ENCODE results near the gene ARHGEF28. TPM values are rescaled to one million over a fixed set of nuclear protein-coding genes. Genes with fewer than 3 reads are reported as not detected.

ARHGEF28 gene
- total and polyA plus RNA-seq, 10 of the 15 experiments (the other 5 are each of a cell fraction or from before 2014, with no cell fraction given), result 0.10 to 0.72 (median 0.22) TPM; not detected in 2

GRCh38 chr5:73644385-73644963, 18.5 kb downstream of the ARHGEF28 start:
- ATAC-seq (peak; percentile 47), FAIRE-seq (no peak), DNase-seq (ENCODE audit: low read depth, low spot score) (no peak)
- in situ Hi-C loops (cut with MboI), result no loop called here
- no peaks in the 10 kb centered on the region for H3K36me3 ChIP-seq (ENCODE audit: control insufficient read depth in 2 of 2, insufficient read depth in 2 of 2, low read length in 1 of 2)
- no peak overlapping the region for H3K4me3 ChIP-seq
- no peaks in the 10 kb centered on the region for H3K79me2 ChIP-seq (ENCODE audit: control insufficient read depth, insufficient read depth, low read length)
- H4K20me1 ChIP-seq (ENCODE audit: control insufficient read depth, insufficient read depth), result no peaks in the 10 kb centered on the region
- no peaks in the 10 kb centered on the region for H3K4me1 ChIP-seq (ENCODE audit: control insufficient read depth, insufficient read depth, low read length)
- H3K9me3 ChIP-seq (replicated peaks; ENCODE audit: control insufficient read depth, insufficient read depth, low read length), result no peaks in the 10 kb centered on the region
- RAD21 ChIA-PET (ENCODE audit: unreplicated experiment), result no interaction called here
- no peaks in the 10 kb centered on the region for H3K27me3 ChIP-seq (replicated peaks in 1 of 2; ENCODE audit: control insufficient read depth in 2 of 2, insufficient read depth in 2 of 2, low read length in 1 of 2)
- SMC1A ChIA-PET (ENCODE audit: uncharacterized antibody, unreplicated experiment), result interaction anchor here (1.7 kb wide), 1 partner anchor 29 kb away, joined by 4 read pairs; no protein-coding TSS in a partner anchor
- no peak overlapping the region for H3K9ac ChIP-seq (ENCODE audit: control insufficient read depth, insufficient read depth, low read length)
- TF ChIP-seq BMI1 (IDR thresholded peaks at IDR 0.05; ENCODE audit: borderline replicate concordance) (no peak), ZNF274 (IDR thresholded peaks at IDR 0.05; ENCODE audit: insufficient read depth, insufficient read length) (no peak), USF2 (IDR thresholded peaks at IDR 0.05; ENCODE audit: borderline replicate concordance, low read depth, low read length) (no peak), CHD2 (IDR thresholded peaks at IDR 0.05; ENCODE audit: borderline replicate concordance, low read depth, low read length) (no peak), HDAC2 (IDR thresholded peaks at IDR 0.05) (no peak), SREBF1 (IDR thresholded peaks at IDR 0.05; ENCODE audit: low read length) (no peak), RFX5 (IDR thresholded peaks at IDR 0.05; ENCODE audit: low read depth, low read length) (no peak), ZNF384 (IDR thresholded peaks at IDR 0.05; ENCODE audit: borderline replicate concordance, low read depth, low read length) (no peak), SP1 (IDR thresholded peaks at IDR 0.05; ENCODE audit: low read depth, low read length) (no peak), ZBTB4 (CRISPR knock-in tag; IDR thresholded peaks at IDR 0.05) (no peak), RB1 (IDR thresholded peaks at IDR 0.05; ENCODE audit: borderline replicate concordance) (no peak)
- no peak overlapping the region for H3K4me2 ChIP-seq (ENCODE audit: control insufficient read depth, insufficient read depth)
- intact Hi-C loops (cut with micrococcal nuclease; ENCODE audit: unreplicated experiment), result no loop called here
- H3K27ac ChIP-seq (ENCODE audit: control insufficient read depth, insufficient read depth), result no peak overlapping the region
- CTCF ChIA-PET, result interaction anchor here (0.5 to 1.2 kb wide), 5 partner anchors 10 to 146 kb away, joined by 3 to 5 read pairs (median 3); no protein-coding TSS in a partner anchor
- 0 out of 2 replicates have a peak overlapping the region, but pooled peaks have one; percentile 33 for H2AFZ ChIP-seq (ENCODE audit: control insufficient read depth, low read depth, low read length)
- POLR2A ChIA-PET, result interaction anchor here (1.5 kb wide), 1 partner anchor 19 kb away, joined by 4 read pairs; no protein-coding TSS in a partner anchor
- no TSS peak for BruUV-seq (replicated peaks)
- WGBS (ENCODE audit: insufficient coverage, insufficient replicate concordance, low lambda C conversion rate, missing lambda C conversion rate), result 44% methylated on average over 3 of the region's 3 CpGs

Data from GM12878 (cell line).